Testis (tissue), 5 donors: Measurements from ENCODE around the gene EXOC3L2. TPM values are rescaled to one million over a fixed set of nuclear protein-coding genes. Genes with fewer than 3 reads are reported as not detected.

ENCODE experiments used
- DNase-seq: peaks from one replicate; pipeline ENCODE4 v3.0.0-alpha.2; 2019
- H3K27ac ChIP-seq, 2 donors: fragments of 200-600 bp; sonication (generic); one replicate each; pipeline ENCODE4 v1.5.1; 2019
- H3K27me3 ChIP-seq: fragments of 200-600 bp; sonication (generic); one replicate; pipeline ENCODE4 v1.5.1; 2019
- H3K36me3 ChIP-seq: fragments of 200-600 bp; sonication (generic); one replicate; pipeline ENCODE4 v1.5.1; 2017; ENCODE audit warnings: low read depth; ENCODE audit errors: missing control alignments
- H3K4me1 ChIP-seq: fragments of 200-600 bp; sonication (generic); one replicate; pipeline ENCODE4 v1.5.1; 2019
- H3K4me3 ChIP-seq, 2 donors: fragments of 200-600 bp; sonication (generic); one replicate each; pipeline ENCODE4 v1.5.1; 2017 to 2019
- H3K9me3 ChIP-seq: fragments of 200-600 bp; sonication (generic); one replicate; pipeline ENCODE4 v1.5.1; 2017
- CTCF ChIP-seq, 3 experiments: fragments of 450-650 bp in 2 of 3; fragments of 200-600 bp in 1 of 3; sonication (generic) in 1 of 3; IDR thresholded peaks; one replicate each; pipeline ENCODE4 v1.5.1; 2016 to 2019; ENCODE audit warnings: antibody characterized with exemption in 3 of 3, mild to moderate bottlenecking in 2 of 3, moderate library complexity in 1 of 3
- POLR2A ChIP-seq: fragments of 450-650 bp; IDR thresholded peaks from one replicate; pipeline ENCODE4 v1.6.1; 2017; ENCODE audit warnings: antibody characterized with exemption, mild to moderate bottlenecking, moderate library complexity
- WGBS, 2 donors: methylation state at CpG; one replicate each; pipeline ENCODE4 v1.1.5; 2018; 5-methylcytosine and 5-hydroxymethylcytosine counted together
- intact Hi-C: fragments of 100-400 bp; cut with DNase I; formaldehyde crosslinking; loops from one replicate; pipeline ENCODE4 v1.15.1; 2023; ENCODE audit warnings: low total_unique reads
- long read RNA-seq, 2 donors: transcript quantifications; one replicate each; lab custom pipeline, GENCODE V29; 2026
- polyA plus RNA-seq: library from polyadenylated mRNA; stranded (reverse); fragments of 350-450 nt; fragmentation: Illumina TruSeq; extraction: RNeasy Lipid Tissue Mini Kit (QIAGEN cat#74804); gene quantifications from one replicate; pipeline ENCODE4 v1.2.3, GENCODE V29; 2014; ENCODE audit warnings: low read depth, low replicate concordance; ENCODE audit not compliant: insufficient read depth
- total RNA-seq, 2 donors: library from RNA; depleted of rRNA; stranded (reverse); fragments of >200 nt; gene quantifications; one replicate each; pipeline ENCODE4 v1.2.3, GENCODE V29; 2016

Gene EXOC3L2
- total RNA-seq, result 10 to 100 TPM; 29.5 to 30.2 TPM
- polyA plus RNA-seq, result 7.4 TPM
- long read RNA-seq, donor 1, partial matches to known transcripts, result 36 of 47 reads
- long read RNA-seq, donor 1, other reads (novel, unspliced or antisense), result 11 of 47 reads
- long read RNA-seq, donor 2, result 0 reads

GRCh38 chr19:45245334-45245787 lies at the start of gene EXOC3L2:
Gene EXOC3L2 (minus strand): TSS chr19:45245407. CDS start chr19:45239045, 6,362 bp downstream.
- no peak for TF ChIP-seq POLR2A
- TF ChIP-seq CTCF (IDR thresholded peaks at IDR 0.05), result no peak
- Histone ChIP-seq H3K27me3 (no peaks in the 10 kb centered on the region), H3K4me3 (no peak within 1 kb of the TSS), H3K4me1 (peaks cover 24% of the 10 kb centered on the region), H3K27ac (peak within 1 kb of the TSS in 1 of 2 donors; percentile 36), H3K9me3 (no peaks in the 10 kb centered on the region), H3K36me3 (no peaks in the 10 kb centered on the region)
- WGBS, 2 donors, result 37 to 57% methylated on average over 3 to 16 of the region's 17 CpGs
- no peak for DNase-seq
- intact Hi-C loops, result no loop called here

- no peak overlapping the region for H3K27ac ChIP-seq
- H3K4me3 ChIP-seq, result no peak overlapping the region
- intact Hi-C loops, result no loop called here
- 75 to 77% methylated on average over 12 of the region's 12 CpGs for WGBS, 2 donors
- TF ChIP-seq CTCF (IDR thresholded peaks at IDR 0.05) (no peak), POLR2A (no peak)
- H3K4me1 ChIP-seq, result peaks cover 7% of the 10 kb centered on the region
- H3K9me3 ChIP-seq, result no peaks in the 10 kb centered on the region
- no peaks in the 10 kb centered on the region for H3K27me3 ChIP-seq
- peak; percentile 45 for DNase-seq
- no peaks in the 10 kb centered on the region for H3K36me3 ChIP-seq
Measured at GRCh38 chr19:45294291-45295029, 49.3 kb upstream of the EXOC3L2 start.

- Histone ChIP-seq H3K27me3 (no peaks in the 10 kb centered on the region), H3K36me3 (no peaks in the 10 kb centered on the region), H3K4me3 (no peak overlapping the region), H3K4me1 (peaks cover 7% of the 10 kb centered on the region), H3K27ac (no peak overlapping the region), H3K9me3 (no peaks in the 10 kb centered on the region)
- intact Hi-C loops, result no loop called here
- DNase-seq, result no peak
- TF ChIP-seq POLR2A (no peak), CTCF (IDR thresholded peaks at IDR 0.05) (no peak)
- WGBS, 2 donors, result 88 to 94% methylated on average over 4 of the region's 4 CpGs
Measured at GRCh38 chr19:45293682-45294081, 48.5 kb upstream of the EXOC3L2 start.

GRCh38 chr19:45291834-45292233 lies 46.6 kb upstream of the EXOC3L2 start:
- H3K4me3 ChIP-seq, result no peak overlapping the region
- no peak for DNase-seq
- WGBS, 2 donors, result 100% methylated on average over 1 of the region's 1 CpG
- no peaks in the 10 kb centered on the region for H3K27me3 ChIP-seq
- TF ChIP-seq POLR2A, result no peak
- TF ChIP-seq CTCF (IDR thresholded peaks at IDR 0.05), result no peak
- no peaks in the 10 kb centered on the region for H3K9me3 ChIP-seq
- H3K36me3 ChIP-seq, result no peaks in the 10 kb centered on the region
- peaks cover 7% of the 10 kb centered on the region for H3K4me1 ChIP-seq
- intact Hi-C loops, result no loop called here
- no peak overlapping the region for H3K27ac ChIP-seq
